IPS-15b (cell line): ENCODE results near the gene CBLC.
A peak's percentile ranks its signal among the peaks of the same experiment; 100 is the strongest.

Source experiments
- H3K27me3 ChIP-seq: one replicate; pipeline ENCODE4 v1.6.1; 2013; ENCODE audit warnings: low read length; ENCODE audit not compliant: control insufficient read depth, insufficient read depth
- H3K36me3 ChIP-seq: one replicate; pipeline ENCODE4 v1.6.1; 2013; ENCODE audit warnings: low read length; ENCODE audit not compliant: control insufficient read depth, insufficient read depth
- H3K4me1 ChIP-seq: one replicate; pipeline ENCODE4 v1.6.1; 2013; ENCODE audit warnings: mild to moderate bottlenecking, low read length; ENCODE audit not compliant: control insufficient read depth, insufficient read depth
- H3K4me3 ChIP-seq: one replicate; pipeline ENCODE4 v1.5.1; 2013; ENCODE audit warnings: low read depth, low read length
- H3K9ac ChIP-seq: one replicate; pipeline ENCODE4 v1.6.1; 2013; ENCODE audit warnings: low read depth, mild to moderate bottlenecking, low read length
- H3K9me3 ChIP-seq: one replicate; pipeline ENCODE4 v1.6.1; 2013; ENCODE audit warnings: mild to moderate bottlenecking, low read length; ENCODE audit not compliant: control insufficient read depth, insufficient read depth

CBLC gene

GRCh38 chr19:44792281-44792680 is 14.6 kb downstream of the CBLC start:
- no peak overlapping the region for H3K9ac ChIP-seq
- no peaks in the 10 kb centered on the region for H3K4me1 ChIP-seq
- H3K9me3 ChIP-seq = no peaks in the 10 kb centered on the region
- peaks cover 25% of the 10 kb centered on the region for H3K36me3 ChIP-seq
- H3K27me3 ChIP-seq = no peaks in the 10 kb centered on the region
- no peak overlapping the region for H3K4me3 ChIP-seq

- H3K4me3 ChIP-seq = no peak overlapping the region
- H3K36me3 ChIP-seq = peaks cover 17% of the 10 kb centered on the region
- no peaks in the 10 kb centered on the region for H3K4me1 ChIP-seq
- H3K9ac ChIP-seq = no peak overlapping the region
- no peaks in the 10 kb centered on the region for H3K27me3 ChIP-seq
- H3K9me3 ChIP-seq = no peaks in the 10 kb centered on the region
Measured at GRCh38 chr19:44794610-44795009, 16.9 kb downstream of the CBLC start.

GRCh38 chr19:44795398-44795987 is 17.8 kb downstream of the CBLC start:
- Histone ChIP-seq H3K27me3 (no peaks in the 10 kb centered on the region), H3K4me1 (peaks cover 5% of the 10 kb centered on the region)

GRCh38 chr19:44796701-44797115 is 19.0 kb downstream of the CBLC start:
- no peaks in the 10 kb centered on the region for H3K27me3 ChIP-seq
- no peaks in the 10 kb centered on the region for H3K9me3 ChIP-seq
- peaks cover 14% of the 10 kb centered on the region for H3K36me3 ChIP-seq
- no peak overlapping the region for H3K4me3 ChIP-seq
- H3K4me1 ChIP-seq = peaks cover 5% of the 10 kb centered on the region
- no peak overlapping the region for H3K9ac ChIP-seq

More at GRCh38 chr19:44795398-44795987, 17.8 kb downstream of the CBLC start:
- Histone ChIP-seq H3K36me3 (peaks cover 14% of the 10 kb centered on the region), H3K9ac (no peak overlapping the region), H3K9me3 (no peaks in the 10 kb centered on the region), H3K4me3 (no peak overlapping the region)

GRCh38 chr19:44799627-44800346 is 22.1 kb downstream of the CBLC start:
- peak overlapping the region; percentile 47 for H3K9ac ChIP-seq
- H3K27me3 ChIP-seq = peaks cover 25% of the 10 kb centered on the region
- peaks cover 5% of the 10 kb centered on the region for H3K4me1 ChIP-seq
- H3K36me3 ChIP-seq = peaks cover 7% of the 10 kb centered on the region
- H3K4me3 ChIP-seq = no peak overlapping the region
- H3K9me3 ChIP-seq = no peaks in the 10 kb centered on the region

GRCh38 chr19:44800461-44800860 is 22.8 kb downstream of the CBLC start:
- Histone ChIP-seq H3K36me3 (peaks cover 7% of the 10 kb centered on the region), H3K9ac (peak overlapping the region; percentile 47), H3K27me3 (peaks cover 31% of the 10 kb centered on the region), H3K9me3 (no peaks in the 10 kb centered on the region), H3K4me3 (no peak overlapping the region), H3K4me1 (peaks cover 5% of the 10 kb centered on the region)

- peaks cover 15% of the 10 kb centered on the region for H3K4me1 ChIP-seq
- H3K27me3 ChIP-seq = peaks cover 36% of the 10 kb centered on the region
- H3K4me3 ChIP-seq = no peak overlapping the region
- H3K36me3 ChIP-seq = peaks cover 3% of the 10 kb centered on the region
- H3K9ac ChIP-seq = no peak overlapping the region
- no peaks in the 10 kb centered on the region for H3K9me3 ChIP-seq
Measured at GRCh38 chr19:44803442-44804428, 26.0 kb downstream of the CBLC start.

GRCh38 chr19:44806291-44806690 is 28.6 kb downstream of the CBLC start:
- H3K36me3 ChIP-seq = peaks cover 3% of the 10 kb centered on the region
- H3K27me3 ChIP-seq = peaks cover 36% of the 10 kb centered on the region
- no peak overlapping the region for H3K4me3 ChIP-seq
- peaks cover 16% of the 10 kb centered on the region for H3K4me1 ChIP-seq
- H3K9ac ChIP-seq = no peak overlapping the region
- no peaks in the 10 kb centered on the region for H3K9me3 ChIP-seq

- Histone ChIP-seq H3K36me3 (peaks cover 6% of the 10 kb centered on the region), H3K9ac (no peak overlapping the region), H3K4me3 (peak overlapping the region; percentile 1), H3K4me1 (peaks cover 16% of the 10 kb centered on the region), H3K9me3 (no peaks in the 10 kb centered on the region), H3K27me3 (peaks cover 36% of the 10 kb centered on the region)
Measured at GRCh38 chr19:44807162-44807561, 29.5 kb downstream of the CBLC start.

- Histone ChIP-seq H3K27me3 (peaks cover 29% of the 10 kb centered on the region), H3K36me3 (peaks cover 4% of the 10 kb centered on the region), H3K9ac (no peak overlapping the region), H3K4me1 (peaks cover 16% of the 10 kb centered on the region), H3K9me3 (no peaks in the 10 kb centered on the region), H3K4me3 (peak overlapping the region; percentile 60)
Measured at GRCh38 chr19:44807652-44808462, 30.2 kb downstream of the CBLC start.
